HL-60/S4 treated with phorbol 12-myristate 13-acetate at 8.2 ng/mL for 4 days and 3 days (cell line): ENCODE data around the gene CPZ.

Source experiments
- in situ Hi-C: fragments of 300-500 bp; cut with MboI; formaldehyde crosslinking; loops from 2 replicates; pipeline ENCODE4 v1.15.0; 2022; ENCODE audit warnings: low sequenced_read_pairs

CPZ gene

DNA sequence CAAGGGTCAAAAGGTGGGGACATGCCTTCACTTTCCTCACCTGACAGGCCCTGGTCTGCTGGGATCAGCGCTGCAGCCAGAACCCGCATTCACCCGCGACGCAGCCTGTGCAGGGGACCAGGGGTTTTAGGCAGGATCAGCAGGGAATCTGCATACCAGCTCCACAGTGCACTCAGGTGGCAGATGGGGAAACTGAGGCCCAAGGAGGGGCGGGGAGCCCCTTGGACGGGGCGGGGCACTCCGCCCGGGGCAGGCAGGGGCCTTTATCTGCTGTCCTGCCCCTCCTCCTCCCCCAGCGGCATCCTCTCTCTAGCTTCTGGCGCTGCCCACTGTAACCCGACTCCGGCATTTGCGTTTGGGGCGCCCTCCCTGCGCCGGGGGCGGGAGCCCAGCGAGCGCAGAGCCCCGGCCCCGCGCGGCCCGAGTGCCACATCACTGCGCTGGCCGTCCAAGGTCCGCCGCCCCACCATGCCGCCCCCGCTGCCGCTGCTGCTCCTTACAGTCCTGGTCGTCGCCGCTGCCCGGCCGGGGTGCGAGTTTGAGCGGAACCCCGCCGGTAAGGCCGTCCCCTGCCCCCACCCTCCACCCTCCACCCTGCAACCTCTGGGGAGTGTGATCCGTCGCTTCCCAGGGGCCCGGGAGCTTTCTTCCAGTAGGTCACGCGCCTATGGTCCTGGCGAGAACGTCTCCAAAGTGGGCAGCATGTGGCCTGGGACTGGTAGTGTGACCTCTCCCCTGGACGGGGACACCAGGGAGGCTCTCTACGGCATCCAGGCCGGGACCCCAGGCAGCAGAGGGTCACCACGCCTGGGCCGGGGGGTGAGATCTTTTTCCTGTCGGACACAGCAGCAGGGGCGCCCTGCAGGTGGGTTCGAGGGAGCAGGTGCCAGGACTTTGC lies at the start of gene CPZ:
Gene CPZ, plus strand, starts transcription at position 400 of the 898 bp plus-strand sequence. Its CDS starts 69 bp downstream, at position 469.
- in situ Hi-C loops, result loop anchor here (25.0 kb wide), 1 partner anchor 320 kb away; no protein-coding TSS in a partner anchor

DNA sequence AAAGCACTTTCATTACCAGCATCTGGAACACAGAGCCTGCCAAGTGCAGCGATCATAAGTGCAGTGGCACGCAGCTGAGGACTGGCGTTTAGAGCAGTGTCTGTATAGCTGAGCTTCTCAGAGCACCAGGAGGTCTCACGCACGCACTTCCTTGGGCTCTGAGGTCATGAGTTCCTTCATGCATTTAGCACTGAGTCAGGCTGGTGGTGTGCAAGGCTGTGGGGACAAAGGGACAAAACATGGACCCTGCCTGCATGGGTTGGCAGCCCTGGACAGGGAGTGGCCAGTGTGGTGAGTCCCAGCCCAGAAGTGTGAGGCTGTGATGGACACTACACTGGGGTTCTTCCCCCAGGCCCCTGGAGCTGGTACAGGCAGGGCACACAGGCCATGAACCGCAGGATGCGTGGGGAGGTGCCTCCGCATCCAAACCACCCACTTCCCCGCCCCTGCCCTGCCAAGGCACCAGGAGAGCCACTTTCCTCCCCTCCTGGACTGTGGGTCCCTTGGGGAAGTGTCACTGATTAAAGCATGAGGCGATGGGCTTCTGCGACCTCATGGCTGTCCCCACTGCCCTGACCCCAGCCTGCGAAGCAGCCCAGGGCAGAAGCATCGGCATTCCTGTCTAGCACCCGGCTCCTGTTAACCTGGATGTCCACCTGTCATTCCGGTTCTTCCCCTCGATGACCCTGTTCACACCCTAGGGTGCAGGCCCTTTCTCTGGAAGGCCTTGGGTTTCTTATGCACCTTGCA lies 49.6 kb upstream of the CPZ start:
- in situ Hi-C loops, result no loop called here

DNA sequence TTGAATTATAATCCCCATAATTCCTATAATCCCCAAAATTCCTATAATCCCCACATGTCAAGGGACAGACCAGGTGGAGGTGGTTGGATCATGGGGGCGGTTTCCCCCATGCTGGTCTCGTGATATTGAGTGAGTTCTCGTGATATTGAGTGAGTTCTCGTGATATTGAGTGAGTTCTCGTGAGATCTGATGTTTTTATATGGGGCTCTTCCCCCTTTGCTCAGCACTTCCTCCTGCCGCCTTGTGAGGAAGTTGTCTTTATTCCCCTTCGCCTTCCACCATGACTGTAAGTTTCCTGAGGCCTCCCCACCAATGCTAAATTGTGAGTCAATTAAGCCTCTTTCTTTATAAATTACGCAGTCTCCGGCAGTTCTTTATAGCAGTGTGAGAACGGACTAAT lies 48.9 kb upstream of the CPZ start:
- in situ Hi-C loops, result no loop called here

DNA sequence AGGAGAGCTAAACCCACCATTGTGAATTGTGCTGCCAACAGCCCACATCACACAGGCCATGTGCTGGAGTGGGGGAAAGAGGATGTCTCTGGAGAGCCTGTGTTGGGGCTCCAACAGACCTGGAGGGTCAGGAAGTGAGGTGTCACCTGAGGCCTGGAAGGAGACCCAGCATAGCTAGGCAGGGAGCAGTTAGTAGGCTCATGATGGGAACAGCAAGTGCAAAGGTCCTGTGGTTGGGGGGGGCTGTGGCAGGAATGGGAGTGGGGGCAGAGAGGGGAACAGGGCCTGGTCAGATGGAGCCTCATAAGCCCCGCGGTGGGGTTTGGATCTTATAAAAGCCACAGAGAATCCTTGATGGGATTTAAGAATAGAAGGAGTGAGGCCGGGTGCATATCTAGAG lies 48.3 kb upstream of the CPZ start:
- in situ Hi-C loops, result no loop called here

DNA sequence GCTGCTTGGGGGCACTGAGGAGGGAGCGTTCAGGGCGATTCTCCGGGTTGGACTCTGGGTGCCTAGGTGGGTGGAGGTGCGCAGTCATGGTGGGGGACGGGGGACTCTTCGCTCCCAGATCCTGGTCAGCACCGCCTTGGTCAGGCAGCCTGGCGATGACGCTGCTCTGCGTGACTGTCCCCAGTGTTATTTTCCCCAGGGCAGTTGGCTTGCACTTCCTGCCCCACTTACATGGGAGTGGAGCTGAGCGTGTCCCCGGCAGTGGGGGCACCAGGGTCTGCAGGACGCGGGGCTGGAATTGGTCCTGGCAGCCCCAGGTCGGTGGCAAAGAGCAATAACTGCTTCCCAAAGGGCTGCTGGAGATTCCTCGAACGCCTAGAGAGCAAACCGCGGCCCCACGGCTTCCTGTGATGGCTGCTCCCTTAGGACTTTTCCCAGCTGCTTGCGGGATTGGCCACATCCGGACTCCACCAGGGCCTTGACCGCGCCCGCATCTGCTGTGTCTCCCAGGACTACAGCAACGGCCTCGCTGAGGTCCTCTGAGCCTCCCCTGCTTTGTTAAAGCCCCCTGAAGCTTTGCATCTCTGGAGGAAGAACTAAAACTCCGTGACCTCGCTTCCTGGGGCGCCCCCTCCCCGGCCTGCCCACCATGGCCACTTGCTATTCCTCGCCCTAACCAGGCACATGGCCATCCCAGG lies 47.7 kb upstream of the CPZ start:
- in situ Hi-C loops, result no loop called here

DNA sequence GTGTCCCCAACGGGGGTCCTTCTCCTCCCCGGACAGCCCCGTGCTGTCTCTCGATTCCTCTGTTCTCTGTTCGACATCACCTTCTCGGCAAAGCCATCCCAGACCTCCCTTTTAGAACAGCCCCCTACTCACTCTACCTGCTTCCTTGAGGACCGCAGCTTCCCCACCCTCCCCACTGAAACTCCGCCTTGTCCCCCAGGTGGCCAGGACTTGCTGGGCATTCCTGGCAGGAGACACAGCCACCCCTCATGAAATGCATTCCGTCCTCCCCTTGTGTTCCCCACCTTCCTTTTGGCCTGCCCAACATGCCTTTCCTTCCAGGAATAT lies 47.2 kb upstream of the CPZ start:
- in situ Hi-C loops, result no loop called here

DNA sequence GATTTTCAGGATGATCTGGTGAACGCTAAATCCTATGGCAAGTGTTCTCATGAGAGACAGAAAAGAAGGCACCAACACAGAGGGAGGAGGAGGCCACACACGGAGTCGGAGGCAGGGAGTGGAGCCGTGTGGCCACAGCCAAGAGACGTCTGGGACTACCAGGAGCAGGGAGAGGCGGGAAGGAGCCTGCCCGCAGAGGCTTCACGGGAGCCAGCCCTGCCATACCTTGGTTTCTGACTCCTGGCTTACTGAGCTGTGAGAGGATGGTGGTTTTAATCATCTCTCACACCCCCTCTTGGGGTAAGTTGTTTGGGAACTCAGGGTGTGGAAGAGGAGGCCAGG lies 45.8 kb upstream of the CPZ start:
- in situ Hi-C loops, result no loop called here

DNA sequence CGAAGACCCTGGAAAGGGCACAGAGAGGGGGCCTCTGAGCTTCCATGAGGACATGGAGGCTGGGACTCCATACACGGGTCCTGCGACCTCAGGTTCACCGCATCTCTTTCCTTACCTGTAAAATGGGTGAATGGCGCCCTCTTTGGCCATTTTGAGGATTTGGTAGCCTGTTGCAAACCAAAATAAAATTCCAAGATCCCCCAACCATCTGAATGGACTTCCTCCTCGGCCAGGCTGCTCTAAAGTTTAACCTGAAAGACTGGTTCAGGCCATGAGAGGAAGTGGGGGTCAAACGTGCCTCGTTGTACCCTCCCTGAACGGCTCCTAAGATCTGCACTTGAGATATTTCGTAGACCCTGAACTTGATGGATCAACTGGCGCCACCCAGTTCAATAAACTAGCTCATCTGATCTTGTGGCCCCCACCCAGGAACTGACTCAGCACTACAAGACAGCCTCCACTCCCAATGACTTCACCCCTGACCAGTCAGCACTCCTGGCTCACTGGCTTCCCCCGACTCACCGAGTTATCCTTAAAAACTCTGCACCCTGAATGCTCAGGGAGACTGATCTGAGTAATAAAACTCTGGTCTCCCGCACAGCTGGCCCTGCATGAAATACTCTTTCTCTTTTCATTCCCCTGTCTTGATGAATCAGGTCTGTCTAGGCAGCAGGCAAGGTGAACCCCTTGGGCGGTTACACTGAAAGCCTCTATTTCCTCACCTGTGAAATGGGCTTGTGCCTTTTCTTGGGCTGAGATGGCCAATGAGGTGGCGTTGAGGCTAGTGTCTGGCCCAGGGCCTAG lies 45.3 kb upstream of the CPZ start:
- in situ Hi-C loops, result no loop called here

DNA sequence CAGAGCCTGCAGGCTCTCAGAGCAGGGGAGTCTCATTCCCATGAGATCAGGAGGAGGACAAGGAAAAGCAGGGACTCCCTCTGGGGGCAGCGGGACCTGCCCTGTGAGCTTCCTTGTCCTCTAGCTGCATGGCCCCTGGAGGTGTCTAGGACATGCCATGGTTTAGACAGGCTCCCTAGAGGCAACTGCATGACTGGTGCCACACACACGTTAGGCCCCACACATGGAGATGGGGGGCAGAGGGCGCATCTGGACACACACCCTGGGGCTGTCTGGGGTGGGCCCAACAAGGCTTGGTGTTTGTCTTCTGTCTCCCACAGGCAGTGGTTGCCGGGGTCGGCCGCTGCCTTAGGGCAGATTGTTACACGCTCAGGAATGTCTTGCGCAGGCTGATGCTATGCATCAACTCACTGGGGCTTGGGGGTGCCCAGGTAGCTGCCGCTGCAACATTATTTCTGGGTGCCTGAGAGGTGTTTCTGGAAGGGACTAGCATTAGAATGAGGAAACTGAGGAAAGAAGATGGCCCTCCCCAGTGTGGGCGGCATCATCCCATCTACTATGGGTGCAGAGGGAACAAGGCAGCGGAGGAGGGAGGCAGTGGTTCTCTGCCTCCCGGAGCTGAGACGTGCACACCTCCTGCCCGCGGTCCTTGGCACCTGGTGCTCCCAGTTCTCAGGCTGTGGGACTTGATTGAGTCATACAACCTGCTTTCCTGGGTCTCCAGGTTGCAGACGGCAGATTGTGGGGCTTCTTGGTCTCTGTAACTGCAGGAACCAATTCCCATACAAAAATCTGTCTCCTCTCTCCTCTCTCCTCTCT lies 44.4 kb upstream of the CPZ start:
- in situ Hi-C loops, result no loop called here

DNA sequence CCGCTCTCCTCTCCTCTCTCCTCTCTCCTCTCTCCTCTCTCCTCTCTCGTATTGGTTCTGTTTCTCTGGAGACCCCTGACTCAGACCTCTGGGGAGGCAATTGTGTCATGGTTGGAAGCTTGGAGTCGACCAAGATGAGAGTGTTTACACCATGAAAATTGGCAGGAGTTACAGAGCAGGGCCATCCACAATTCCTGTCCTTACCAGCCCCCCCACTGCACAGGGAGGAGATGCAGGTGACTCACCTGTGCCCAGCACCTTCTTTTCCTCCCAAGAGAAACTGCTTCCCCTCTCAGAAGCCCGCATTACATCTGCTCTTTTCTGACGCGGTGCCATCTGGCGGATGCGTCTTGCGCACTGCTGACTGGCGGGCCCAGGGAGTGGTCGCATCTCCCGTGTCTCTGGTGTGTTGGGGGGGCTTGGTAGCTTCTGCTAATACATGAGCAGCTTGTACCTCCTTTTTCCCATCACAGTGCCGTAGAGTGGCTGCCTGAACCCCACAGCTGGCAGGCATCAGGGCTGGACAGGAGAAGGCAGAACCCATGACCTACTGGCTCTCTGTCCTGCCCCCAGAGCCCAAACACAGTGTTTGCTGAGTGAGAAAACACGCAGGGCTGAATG lies 43.7 kb upstream of the CPZ start:
- in situ Hi-C loops, result no loop called here

DNA sequence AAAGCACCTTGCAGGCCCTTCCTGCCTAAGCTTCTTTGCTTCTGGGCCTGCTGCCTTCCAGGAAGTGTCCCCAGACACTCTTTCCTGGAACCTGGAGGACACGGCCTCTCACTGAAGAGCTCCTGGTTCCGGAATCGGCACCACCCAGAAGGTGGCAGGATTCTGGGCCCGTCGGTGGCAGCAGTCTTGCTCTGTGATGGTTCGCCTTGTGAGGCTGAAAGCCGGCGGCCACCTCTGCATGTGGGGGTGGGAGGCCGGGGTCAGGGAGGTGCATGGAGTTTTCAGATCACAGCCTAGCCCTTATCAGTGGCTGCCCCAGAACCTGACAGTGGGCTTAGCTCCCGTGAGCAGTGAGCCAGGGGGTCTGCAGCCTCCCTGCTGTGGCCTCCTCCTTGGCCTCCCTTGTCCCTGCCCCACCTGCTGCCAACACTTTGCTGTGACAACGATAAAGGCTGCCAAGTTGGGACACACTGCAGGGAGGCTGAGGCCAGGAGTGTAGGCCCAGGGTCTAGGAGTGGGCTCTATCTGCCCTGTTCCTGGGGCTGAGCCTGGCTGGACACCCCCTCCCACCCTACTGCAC lies 43.1 kb upstream of the CPZ start:
- in situ Hi-C loops, result no loop called here

DNA sequence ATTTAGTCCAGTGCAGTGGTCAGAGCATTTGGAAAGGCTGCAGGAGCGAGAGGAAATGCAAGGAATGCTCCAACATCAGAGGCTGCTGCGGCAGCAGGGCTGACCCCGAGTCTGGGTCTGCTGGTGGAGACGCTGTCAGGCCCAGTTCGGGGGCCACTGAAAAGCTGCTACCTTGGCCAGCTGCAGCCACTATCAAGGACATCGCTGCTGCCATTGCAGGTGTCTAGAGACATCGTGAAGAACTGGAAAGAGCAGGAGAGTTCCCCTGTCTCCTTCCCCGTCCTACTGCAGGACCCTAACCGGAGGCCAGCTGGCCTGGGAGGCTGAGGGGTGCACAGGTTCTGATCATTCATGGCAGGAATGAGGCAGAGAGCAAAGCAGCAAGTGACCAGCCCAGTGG lies 41.9 kb upstream of the CPZ start:
- in situ Hi-C loops, result no loop called here

DNA sequence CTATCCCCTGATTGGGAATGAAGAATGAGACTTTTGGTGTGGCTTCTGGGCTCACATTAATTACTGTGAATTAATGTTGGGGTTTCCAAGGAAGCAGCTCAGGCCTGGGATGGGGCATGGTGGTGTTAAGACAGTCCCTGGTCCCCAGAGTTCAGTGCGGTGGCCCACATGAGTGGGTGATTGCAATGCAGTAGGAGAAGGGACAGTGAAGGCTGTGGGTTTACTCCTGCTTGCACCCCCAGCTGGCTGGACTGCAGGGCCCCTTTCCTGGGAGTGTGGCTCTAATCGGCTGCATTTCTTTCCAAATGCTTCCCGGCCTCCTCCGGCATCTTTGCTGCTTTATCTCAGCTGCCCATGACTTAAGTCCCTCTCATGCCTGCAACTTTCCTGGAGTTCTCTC lies 40.5 kb upstream of the CPZ start:
- in situ Hi-C loops, result no loop called here

DNA sequence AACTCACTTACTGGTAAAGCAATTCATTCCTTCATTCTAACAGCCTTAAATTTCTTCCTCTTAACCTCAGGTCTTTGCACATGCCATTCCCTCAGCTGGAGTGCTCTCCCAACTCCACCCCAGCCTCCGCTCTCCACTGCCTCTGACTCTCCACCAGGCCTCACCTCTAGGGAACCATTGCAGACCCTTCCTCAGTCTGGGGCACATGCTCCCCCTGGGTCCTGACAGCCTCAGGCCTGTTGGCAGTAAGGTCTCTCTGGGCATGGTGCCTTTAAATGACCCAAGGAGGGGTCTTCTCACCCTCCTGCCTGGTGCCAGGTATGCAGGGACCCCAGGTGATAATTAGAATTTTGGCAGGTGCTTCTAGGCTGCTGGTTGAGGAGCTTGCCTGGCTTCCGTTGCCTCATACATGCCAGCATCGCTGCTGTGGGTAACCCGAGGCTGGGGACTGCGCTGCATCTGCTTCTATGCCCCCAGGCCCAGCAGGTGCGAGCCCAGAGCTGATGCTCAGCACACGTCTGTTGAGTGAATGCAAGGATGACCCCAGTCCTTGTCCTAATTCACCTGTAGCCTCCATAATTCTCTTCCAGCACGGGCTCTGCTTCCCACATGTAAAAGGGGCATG lies 39.9 kb upstream of the CPZ start:
- in situ Hi-C loops, result no loop called here

DNA sequence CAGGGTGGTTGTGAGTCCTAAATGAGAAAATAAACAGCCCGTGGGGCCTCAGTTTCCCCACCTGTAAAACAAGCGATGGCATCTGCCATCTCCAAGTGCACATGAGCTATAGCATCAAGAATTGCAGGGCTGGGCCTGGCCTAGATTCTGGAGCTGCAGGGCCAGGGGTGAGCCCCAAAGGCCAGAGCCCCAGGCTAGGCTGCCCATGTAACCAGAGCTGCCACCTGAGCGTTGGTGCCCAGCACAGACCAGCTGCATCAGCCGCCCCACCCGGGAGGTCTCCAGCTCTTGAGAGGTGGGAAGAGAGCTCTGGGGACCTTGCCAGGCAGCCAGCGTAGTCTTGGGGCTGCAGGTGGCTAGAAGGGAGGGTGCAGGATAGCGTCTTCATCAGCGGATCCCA lies 39.3 kb upstream of the CPZ start:
- in situ Hi-C loops, result no loop called here

DNA sequence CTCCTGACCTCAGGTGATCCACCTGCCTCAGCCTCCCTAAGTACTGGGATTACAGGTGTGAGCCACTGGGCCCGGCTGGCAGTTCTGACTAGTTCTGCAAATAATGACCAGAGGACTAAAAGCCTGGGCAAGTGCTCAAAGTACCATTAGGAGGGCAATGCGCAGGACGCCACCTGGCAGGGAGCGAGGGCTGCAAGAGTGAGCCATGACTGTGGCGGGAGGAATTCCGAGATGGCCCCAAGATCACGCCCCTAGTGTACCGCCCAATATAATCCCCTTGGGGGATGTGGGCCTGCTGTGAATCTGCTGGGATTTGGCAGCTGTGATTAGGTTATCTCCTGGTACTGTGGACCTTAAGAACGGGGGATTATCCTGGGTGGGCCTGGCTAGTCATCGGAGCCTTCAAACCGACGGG lies 38.6 kb upstream of the CPZ start:
- in situ Hi-C loops, result no loop called here

DNA sequence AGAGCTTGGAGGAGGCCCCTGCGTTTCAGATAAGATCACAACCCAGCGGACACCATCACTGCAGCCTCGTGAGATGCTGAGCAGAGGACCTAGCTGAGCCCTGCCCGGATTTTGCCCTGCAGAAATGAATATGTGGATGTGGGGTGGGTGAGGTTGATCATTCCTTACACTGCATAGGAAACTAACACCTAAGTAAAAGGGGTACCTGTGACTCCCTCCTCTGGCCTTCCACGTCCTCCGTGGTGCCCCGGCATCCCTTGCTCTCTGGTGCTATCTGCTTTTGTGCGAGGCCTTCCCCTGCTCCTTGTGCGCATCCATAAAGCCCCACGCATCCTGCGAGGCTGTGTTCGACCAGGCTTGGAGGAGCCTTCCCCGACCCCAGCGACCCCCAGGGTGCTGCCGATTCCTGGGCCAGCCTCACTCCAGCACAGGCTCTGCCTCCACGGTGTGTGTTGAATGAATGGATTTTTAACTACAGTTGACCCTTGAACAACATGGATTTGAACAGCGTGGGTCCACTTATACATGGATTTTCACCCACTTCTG lies 37.9 kb upstream of the CPZ start:
- in situ Hi-C loops, result no loop called here

DNA sequence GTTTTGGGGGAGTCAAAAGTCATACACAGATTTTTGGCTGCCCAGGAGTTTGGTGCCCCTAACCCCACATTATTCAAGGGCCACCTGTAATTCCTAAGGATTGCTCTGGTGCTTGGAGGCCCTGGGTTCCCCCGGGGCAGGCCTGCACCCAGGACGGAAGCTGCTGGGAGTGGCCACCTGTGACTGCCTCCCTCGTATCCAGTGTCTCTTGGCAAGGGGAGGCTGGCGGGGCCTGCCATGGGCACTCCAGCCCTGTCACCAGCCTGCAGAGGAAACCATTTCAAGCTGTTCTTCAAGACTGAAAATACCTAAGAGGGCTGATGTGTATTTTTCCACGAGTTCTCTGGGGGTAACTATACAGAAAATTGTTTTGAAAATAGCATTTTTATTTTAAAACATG lies 36.8 kb upstream of the CPZ start:
- in situ Hi-C loops, result no loop called here
